GM21381 (cell line): ENCODE measurements around the gene KRT25.

Source experiments
- ATAC-seq: cut with Tn5 transposase; IDR thresholded peaks from one replicate; pipeline ENCODE4 v1.9.1; 2021; ENCODE audit warnings: mild to moderate bottlenecking, moderate library complexity; ENCODE audit not compliant: unreplicated experiment

KRT25 gene

GRCh38 chr17:40755231-40755630, at the start of gene KRT25:
Gene KRT25, minus strand, starts transcription at chr17:40755331. Its CDS starts 60 bp downstream, at chr17:40755271.
- no peak for ATAC-seq

DNA sequence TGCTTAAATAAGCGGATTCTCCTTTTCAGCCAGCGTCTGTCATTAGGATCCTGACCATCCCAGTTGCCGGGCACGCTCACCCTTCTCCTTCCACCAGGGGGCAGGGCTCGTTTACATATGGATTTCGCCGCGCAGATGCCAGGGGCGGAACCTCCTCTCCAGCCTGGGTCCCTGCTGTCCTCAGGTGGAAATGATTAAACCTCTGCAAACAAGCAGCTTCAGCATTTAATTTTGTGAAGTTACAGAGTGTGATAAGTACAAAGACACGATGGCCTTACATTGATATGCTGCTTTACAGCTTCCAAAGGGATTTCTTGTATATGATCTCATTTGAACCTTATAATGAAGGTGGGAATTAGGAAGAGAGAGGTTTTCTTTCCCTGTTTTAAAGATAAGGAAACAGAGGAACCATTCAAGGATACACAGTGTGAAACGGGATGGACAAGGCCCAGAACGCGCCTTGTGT, 48.5 kb upstream of the KRT25 start:
- ATAC-seq, result no peak

DNA sequence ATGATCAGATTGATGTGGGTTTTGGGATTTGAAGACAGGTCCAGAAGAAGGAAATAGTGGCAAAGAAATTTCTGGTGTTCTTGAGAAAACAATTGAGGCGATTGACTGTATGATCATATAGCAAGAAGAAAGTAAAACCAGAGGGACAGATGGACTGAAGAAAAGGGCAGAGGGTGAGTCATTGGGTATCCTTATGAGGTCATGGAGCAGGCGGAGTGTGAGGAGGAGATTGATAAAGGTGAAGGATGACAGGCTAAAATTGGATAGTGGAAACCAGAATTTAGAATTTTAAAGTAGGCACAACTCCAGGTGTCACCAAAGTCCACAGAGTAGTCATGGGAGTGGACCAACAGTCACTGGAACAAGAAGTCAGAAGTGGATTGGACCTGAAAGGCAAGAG, 46.0 kb upstream of the KRT25 start:
- no peak for ATAC-seq

DNA sequence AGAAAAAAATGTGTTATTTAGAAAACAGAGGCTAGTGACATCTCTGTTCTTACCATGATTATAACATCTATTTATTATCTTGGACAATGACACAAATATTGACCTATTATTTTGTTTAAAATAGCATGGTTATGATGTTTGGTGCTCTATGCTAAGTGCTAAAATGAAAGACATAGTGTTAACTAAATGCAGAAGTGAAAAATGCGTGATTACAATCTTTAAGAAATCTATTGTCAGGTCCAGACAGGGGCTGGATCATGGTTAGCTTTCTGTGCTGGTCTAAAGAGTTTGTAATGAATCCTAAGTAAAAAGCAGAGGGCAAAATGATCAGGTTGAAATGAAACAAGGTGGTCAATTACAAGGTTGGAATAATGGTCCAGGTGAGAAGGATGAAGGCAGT, 45.2 kb upstream of the KRT25 start:
- no peak for ATAC-seq

GRCh38 chr17:40799859-40800258, 44.7 kb upstream of the KRT25 start, which contains the start of gene KRT28:
Gene KRT28, minus strand, starts transcription at chr17:40799959. Its CDS starts 66 bp downstream, at chr17:40799893.
- no peak for ATAC-seq

DNA sequence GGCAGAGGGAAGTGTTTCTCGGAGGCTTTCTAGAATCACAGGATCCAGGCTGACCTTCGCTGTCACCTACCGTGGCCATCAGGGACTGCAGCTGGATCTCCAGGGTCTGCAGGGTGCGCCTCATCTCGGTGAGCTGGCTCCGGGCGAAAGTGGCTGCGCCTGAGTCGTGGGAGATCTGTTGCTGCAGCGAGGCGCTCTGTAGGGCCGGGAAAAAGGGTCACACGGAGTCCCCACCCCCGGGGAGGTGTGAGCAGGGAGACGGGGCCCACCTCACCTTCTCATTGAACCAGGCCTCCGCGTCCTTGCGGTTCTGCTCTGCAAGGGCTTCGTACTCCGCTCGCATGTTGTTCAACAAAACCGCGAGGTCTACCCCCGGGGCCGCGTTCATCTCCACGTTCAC, 41.7 kb upstream of the KRT25 start:
- no peak for ATAC-seq

GRCh38 chr17:40795019-40795667, 40.0 kb upstream of the KRT25 start:
- ATAC-seq, result no peak

GRCh38 chr17:40794466-40794865, 39.3 kb upstream of the KRT25 start:
- no peak for ATAC-seq

GRCh38 chr17:40793832-40794231, 38.7 kb upstream of the KRT25 start:
- ATAC-seq, result no peak

DNA sequence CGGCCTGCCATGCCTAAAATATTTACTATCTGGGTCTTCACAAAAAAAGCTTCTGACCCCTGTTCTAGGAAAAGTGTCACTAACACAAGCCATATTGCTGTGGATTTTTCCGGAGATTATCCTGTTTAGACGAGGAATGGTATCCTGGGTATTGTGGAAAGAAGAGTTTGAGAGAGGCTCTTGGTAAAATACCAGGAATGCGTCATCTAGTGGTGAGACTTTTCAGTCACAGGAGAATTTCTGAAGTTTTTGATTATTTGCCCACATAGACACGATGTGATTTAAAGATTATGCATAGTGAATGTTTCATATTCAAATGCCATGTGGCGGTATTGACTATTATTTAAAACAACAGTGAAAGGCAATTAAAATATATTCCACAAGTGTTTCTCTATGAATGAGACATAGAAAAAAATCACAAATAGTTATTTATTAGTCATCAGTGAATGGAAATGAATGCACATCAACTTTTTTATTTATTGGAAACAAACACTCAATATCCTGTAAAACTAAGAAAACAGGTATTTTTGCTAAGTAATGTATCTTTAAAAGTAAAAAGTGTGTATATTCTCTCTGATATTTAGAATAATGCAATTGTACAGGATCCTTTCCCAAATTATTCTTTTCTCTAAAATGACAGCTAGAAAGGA, 36.8 kb upstream of the KRT25 start:
- ATAC-seq, result no peak

DNA sequence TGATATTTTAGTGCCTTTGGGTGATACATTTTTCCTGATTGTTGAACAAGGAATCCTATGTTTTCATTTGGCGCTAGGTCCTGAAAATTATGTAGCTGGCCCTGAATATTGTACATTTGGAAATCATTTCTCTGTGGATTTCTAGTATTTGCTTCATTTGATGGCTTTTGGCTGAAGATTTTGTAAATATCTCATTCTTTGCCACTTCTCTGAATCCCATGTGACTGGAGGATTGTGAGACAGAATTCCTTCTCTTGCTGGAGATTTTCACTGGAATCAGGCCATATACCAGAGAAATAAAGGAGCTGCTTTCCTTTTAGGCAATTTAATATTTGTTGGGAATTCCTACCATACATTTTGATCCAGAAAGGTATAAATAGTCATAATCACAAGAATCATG, 36.0 kb upstream of the KRT25 start:
- no peak for ATAC-seq

GRCh38 chr17:40782450-40782849, 27.3 kb upstream of the KRT25 start, which contains the start of gene KRT27:
Gene KRT27, minus strand, starts transcription at chr17:40782550. Its CDS starts 57 bp downstream, at chr17:40782493.
- ATAC-seq, result no peak

GRCh38 chr17:40779181-40779909, 24.2 kb upstream of the KRT25 start:
- no peak for ATAC-seq

DNA sequence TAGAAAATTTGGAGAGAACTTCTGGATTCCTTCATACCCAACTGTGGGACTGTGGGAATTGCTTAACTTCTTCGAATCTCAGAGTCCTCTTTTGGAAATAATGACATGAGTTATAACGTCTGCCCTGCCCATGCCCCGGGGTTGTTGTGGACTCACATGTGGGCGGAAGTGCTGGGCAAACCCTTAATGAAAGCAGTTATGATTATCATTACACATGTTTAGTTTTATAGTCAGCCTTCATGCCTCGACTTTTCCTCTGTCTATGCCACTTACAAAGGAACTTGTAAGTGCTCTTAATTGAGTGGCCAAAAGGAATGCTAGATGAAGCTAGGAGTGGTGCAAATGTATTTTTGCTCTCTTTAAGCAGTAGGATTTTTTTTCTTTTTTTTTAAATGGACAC, 23.3 kb upstream of the KRT25 start:
- ATAC-seq, result no peak

GRCh38 chr17:40777971-40778370, 22.8 kb upstream of the KRT25 start:
- no peak for ATAC-seq

GRCh38 chr17:40777459-40777858, 22.3 kb upstream of the KRT25 start:
- no peak for ATAC-seq

DNA sequence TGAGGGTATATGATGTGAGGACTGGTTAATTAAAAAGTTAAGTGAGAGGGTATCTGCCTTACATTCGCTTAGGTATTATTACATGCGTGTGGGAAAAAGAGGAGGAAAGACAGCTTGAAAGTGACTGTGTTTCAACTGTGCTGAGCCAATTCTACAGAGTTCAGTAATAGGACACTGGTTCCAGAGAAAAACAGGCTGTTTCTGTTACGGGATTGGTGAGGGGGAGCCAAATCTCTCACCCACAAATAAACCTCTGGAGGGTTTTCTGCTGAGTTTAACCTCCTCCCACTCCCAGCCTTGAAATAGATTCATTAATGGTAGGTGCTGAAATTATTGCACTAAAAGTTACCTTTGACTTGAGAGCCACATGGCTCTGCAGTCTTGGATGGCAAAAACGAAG, 20.8 kb upstream of the KRT25 start:
- no peak for ATAC-seq

- ATAC-seq, result no peak
Observed at GRCh38 chr17:40772101-40772500, 17.0 kb upstream of the KRT25 start, which contains the start of gene KRT26. Gene KRT26, minus strand, starts transcription at chr17:40772201. Its CDS starts 88 bp downstream, at chr17:40772113.

- ATAC-seq, result no peak
Observed at GRCh38 chr17:40765657-40766056, 10.5 kb upstream of the KRT25 start.

GRCh38 chr17:40763752-40764151, 8.6 kb upstream of the KRT25 start:
- no peak for ATAC-seq

DNA sequence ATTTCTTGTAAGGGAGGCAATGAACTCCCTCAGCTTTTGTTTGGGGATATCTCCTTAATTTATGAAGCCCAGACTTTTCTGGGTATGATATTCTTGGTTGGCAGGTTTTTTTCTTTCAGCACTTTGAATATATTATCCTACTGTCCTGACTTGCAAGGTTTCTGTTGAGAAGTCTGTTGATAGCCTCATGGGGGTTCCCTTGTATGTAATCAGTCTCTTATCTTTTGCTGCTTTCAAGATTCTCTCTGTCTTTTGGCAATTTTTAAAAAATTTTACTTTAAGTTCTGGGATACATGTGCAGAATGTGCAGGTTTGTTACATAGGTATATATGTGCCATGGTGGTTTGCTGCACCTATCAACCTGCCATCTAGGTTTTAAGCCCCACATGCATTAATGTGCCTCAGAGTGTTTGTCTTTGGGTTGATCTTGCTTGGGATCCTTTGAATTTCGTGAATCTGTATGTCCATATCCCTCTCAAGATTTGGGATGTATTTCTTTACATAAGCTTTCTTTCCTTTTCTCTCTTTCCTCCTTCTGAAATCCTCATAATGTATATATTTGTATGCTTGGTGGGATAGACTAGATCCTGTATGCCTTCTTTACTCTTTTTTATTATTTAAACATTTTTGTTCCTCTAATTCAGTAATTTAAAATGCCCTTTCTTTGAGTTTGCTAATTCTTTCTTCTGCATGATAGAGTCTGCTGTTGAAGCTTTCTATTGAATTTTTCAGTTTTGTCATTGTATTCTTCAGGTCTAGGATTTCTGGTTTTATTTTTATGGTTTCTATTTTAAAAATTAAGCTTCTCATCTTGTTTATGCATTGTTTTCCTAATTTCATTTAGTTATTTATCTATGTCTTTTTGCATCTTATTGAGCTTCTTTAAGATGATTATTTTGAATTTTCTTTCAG, 5.2 kb upstream of the KRT25 start:
- ATAC-seq, result no peak
